KMS-11 (cell line): ENCODE measurements around the gene SDK2.

Source experiments
- H2AFZ ChIP-seq: fragments of 200-600 bp; sonication (generic); 2 replicates; pipeline ENCODE4 v1.6.1; 2016; ENCODE audit warnings: antibody characterized with exemption, mixed run types, low read depth
- H3K27ac ChIP-seq: fragments of 200-600 bp; sonication (generic); 2 replicates; pipeline ENCODE4 v1.6.1; 2016; ENCODE audit warnings: mild to moderate bottlenecking, mixed run types
- H3K27me3 ChIP-seq: fragments of 200-600 bp; sonication (generic); 2 replicates; pipeline ENCODE4 v1.6.1; 2017; ENCODE audit warnings: mild to moderate bottlenecking, low read depth, mixed run types, moderate library complexity; ENCODE audit not compliant: insufficient read depth
- H3K36me3 ChIP-seq: fragments of 200-600 bp; sonication (generic); 2 replicates; pipeline ENCODE4 v1.6.1; 2017; ENCODE audit warnings: mild to moderate bottlenecking, mixed run types; ENCODE audit not compliant: insufficient read depth
- H3K4me1 ChIP-seq: fragments of 200-600 bp; sonication (generic); 2 replicates; pipeline ENCODE4 v1.6.1; 2016; ENCODE audit warnings: mild to moderate bottlenecking, low read depth, mixed run types; ENCODE audit not compliant: poor library complexity, severe bottlenecking
- H3K4me2 ChIP-seq: fragments of 200-600 bp; sonication (generic); 2 replicates; pipeline ENCODE4 v1.7.0; 2016; ENCODE audit warnings: mild to moderate bottlenecking, mixed run types
- H3K4me3 ChIP-seq: fragments of 200-600 bp; sonication (generic); IDR thresholded peaks from 2 replicates; pipeline ENCODE4 v1.6.1; 2017; ENCODE audit warnings: low read depth, low read length, mixed read lengths; ENCODE audit not compliant: insufficient read depth
- H3K79me2 ChIP-seq: fragments of 200-600 bp; sonication (generic); 2 replicates; pipeline ENCODE4 v1.6.1; 2016; ENCODE audit warnings: low read depth, mixed run types; ENCODE audit not compliant: insufficient read depth
- H3K9ac ChIP-seq: fragments of 200-600 bp; sonication (generic); 2 replicates; pipeline ENCODE4 v1.6.1; 2016; ENCODE audit warnings: mild to moderate bottlenecking, mixed run types
- H4K20me1 ChIP-seq: fragments of 200-600 bp; sonication (generic); 2 replicates; pipeline ENCODE4 v1.6.1; 2016; ENCODE audit warnings: mild to moderate bottlenecking, mixed run types; ENCODE audit not compliant: insufficient read depth
- TF ChIP-seq, protein P1 (sequence below): fragments of 200-600 bp; sonication (generic); conservative IDR thresholded peaks from 2 replicates; pipeline ENCODE4 v1.6.1; 2017; ENCODE audit warnings: low read depth, mild to moderate bottlenecking, antibody characterized with exemption, low read length, moderate library complexity, mixed read lengths

SDK2 gene

GRCh38 chr17:73302189-73302588, 342.1 kb downstream of the SDK2 start:
- no peaks in the 10 kb centered on the region for H3K36me3 ChIP-seq
- H3K4me3 ChIP-seq, result no peak overlapping the region
- peaks cover 6% of the 10 kb centered on the region for H3K4me1 ChIP-seq
- H3K79me2 ChIP-seq, result no peaks in the 10 kb centered on the region; the same call in 1 of the 2 replicates
- no peaks in the 10 kb centered on the region for H4K20me1 ChIP-seq
- no peak overlapping the region for H3K4me2 ChIP-seq
- TF ChIP-seq, protein P1, sequence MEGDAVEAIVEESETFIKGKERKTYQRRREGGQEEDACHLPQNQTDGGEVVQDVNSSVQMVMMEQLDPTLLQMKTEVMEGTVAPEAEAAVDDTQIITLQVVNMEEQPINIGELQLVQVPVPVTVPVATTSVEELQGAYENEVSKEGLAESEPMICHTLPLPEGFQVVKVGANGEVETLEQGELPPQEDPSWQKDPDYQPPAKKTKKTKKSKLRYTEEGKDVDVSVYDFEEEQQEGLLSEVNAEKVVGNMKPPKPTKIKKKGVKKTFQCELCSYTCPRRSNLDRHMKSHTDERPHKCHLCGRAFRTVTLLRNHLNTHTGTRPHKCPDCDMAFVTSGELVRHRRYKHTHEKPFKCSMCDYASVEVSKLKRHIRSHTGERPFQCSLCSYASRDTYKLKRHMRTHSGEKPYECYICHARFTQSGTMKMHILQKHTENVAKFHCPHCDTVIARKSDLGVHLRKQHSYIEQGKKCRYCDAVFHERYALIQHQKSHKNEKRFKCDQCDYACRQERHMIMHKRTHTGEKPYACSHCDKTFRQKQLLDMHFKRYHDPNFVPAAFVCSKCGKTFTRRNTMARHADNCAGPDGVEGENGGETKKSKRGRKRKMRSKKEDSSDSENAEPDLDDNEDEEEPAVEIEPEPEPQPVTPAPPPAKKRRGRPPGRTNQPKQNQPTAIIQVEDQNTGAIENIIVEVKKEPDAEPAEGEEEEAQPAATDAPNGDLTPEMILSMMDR, result no peak
- H3K27me3 ChIP-seq, result no peaks in the 10 kb centered on the region
- no peak overlapping the region for H3K27ac ChIP-seq
- no peak overlapping the region for H2AFZ ChIP-seq
- H3K9ac ChIP-seq, result no peak overlapping the region

DNA sequence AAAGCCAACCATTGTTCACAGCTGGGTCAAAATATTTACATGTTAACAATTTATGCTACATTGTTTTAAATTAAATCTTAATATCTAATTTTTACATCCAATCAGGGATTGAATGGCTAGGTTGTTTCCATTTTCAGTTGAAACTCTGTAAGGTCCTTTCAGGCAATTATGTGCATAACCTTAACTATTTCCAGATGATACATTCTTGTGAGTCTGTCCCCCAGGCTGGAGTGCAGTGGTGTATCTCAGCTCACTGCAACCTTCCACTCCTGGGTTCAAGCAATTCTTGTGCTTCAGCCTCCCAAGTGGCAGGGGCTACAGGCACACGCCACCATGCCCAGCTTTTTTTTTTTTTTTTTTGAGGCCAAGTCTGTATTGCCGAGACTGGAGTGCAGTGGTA, 342.9 kb downstream of the SDK2 start:
- H2AFZ ChIP-seq, result no peak overlapping the region
- no peaks in the 10 kb centered on the region; the same call in 1 of the 2 replicates for H3K79me2 ChIP-seq
- H3K4me3 ChIP-seq, result no peak overlapping the region
- peaks cover 6% of the 10 kb centered on the region for H3K4me1 ChIP-seq
- no peaks in the 10 kb centered on the region for H3K27me3 ChIP-seq
- no peaks in the 10 kb centered on the region for H4K20me1 ChIP-seq
- TF ChIP-seq, protein P1, result no peak
- no peak overlapping the region for H3K4me2 ChIP-seq
- H3K27ac ChIP-seq, result no peak overlapping the region
- no peak overlapping the region for H3K9ac ChIP-seq
- H3K36me3 ChIP-seq, result no peaks in the 10 kb centered on the region

DNA sequence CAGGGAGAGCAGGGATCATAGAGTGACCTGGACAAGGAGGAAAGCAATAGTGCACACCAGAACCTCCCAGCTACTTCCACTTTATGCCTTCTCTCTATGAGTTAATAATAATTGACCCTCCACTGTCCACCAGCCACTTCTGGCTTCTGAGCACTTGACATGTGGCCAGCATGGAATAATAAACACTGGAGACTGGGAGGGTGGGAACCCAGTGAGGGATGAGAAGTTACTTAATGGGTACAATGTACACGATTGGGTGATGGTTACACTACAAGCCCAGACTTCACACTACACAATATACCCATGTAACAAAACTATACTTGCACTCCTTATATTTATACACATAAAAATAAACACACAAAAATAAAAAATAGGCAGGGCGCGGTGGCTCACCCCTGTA, 343.9 kb downstream of the SDK2 start:
- Histone ChIP-seq H3K27me3 (no peaks in the 10 kb centered on the region), H2AFZ (no peak overlapping the region), H3K36me3 (no peaks in the 10 kb centered on the region), H4K20me1 (no peaks in the 10 kb centered on the region), H3K9ac (no peak overlapping the region), H3K4me1 (peaks cover 6% of the 10 kb centered on the region), H3K27ac (no peak overlapping the region), H3K79me2 (no peaks in the 10 kb centered on the region; the same call in 1 of the 2 replicates), H3K4me3 (no peak overlapping the region), H3K4me2 (no peak overlapping the region)
- TF ChIP-seq, protein P1, result no peak

- TF ChIP-seq, protein P1, result no peak
- no peak overlapping the region for H3K4me3 ChIP-seq
- no peak overlapping the region for H2AFZ ChIP-seq
- no peaks in the 10 kb centered on the region for H4K20me1 ChIP-seq
- no peak overlapping the region for H3K27ac ChIP-seq
- no peak overlapping the region for H3K4me2 ChIP-seq
- H3K4me1 ChIP-seq, result peaks cover 6% of the 10 kb centered on the region
- no peaks in the 10 kb centered on the region for H3K27me3 ChIP-seq
- no peaks in the 10 kb centered on the region for H3K79me2 ChIP-seq
- no peaks in the 10 kb centered on the region for H3K36me3 ChIP-seq
- no peak overlapping the region for H3K9ac ChIP-seq
Measured at GRCh38 chr17:73297934-73298861, 346.0 kb downstream of the SDK2 start.
